ENCODE results near the gene GRID2.

Gene GRID2

GRCh38 chr4:92566269-92566668, 262.5 kb downstream of the GRID2 start:
- Mint-ChIP-seq H3K27me3 (ENCODE audit: low read depth) (no peaks in the 10 kb centered on the region), H3K36me3 (ENCODE audit: low read depth) (peaks cover 3% of the 10 kb centered on the region), H3K4me1 (no peaks in the 10 kb centered on the region), H3K4me3 (no peak overlapping the region), H3K27ac (no peak overlapping the region), H3K9me3 (peaks cover 30% of the 10 kb centered on the region)
- TF ChIP-seq CTCF (IDR thresholded peaks at IDR 0.05; ENCODE audit: unreplicated experiment in 3 of 3), result no peak

- Mint-ChIP-seq H3K27me3 (ENCODE audit: low read depth) (no peaks in the 10 kb centered on the region), H3K27ac (no peak overlapping the region), H3K36me3 (ENCODE audit: low read depth) (no peaks in the 10 kb centered on the region), H3K4me1 (no peaks in the 10 kb centered on the region), H3K9me3 (peaks cover 3% of the 10 kb centered on the region), H3K4me3 (no peak overlapping the region)
- TF ChIP-seq CTCF (IDR thresholded peaks at IDR 0.05; ENCODE audit: unreplicated experiment in 3 of 3), result no peak
These were observed 277.1 kb downstream of the GRID2 start for GRCh38 chr4:92580816-92581215.

- H3K27me3 Mint-ChIP-seq (ENCODE audit: low read depth), result no peaks in the 10 kb centered on the region
- H3K4me1 Mint-ChIP-seq, result peaks cover 5% of the 10 kb centered on the region
- no peaks in the 10 kb centered on the region for H3K36me3 Mint-ChIP-seq (ENCODE audit: low read depth)
- no peak for TF ChIP-seq CTCF (IDR thresholded peaks at IDR 0.05; ENCODE audit: unreplicated experiment in 3 of 3)
- H3K9me3 Mint-ChIP-seq, result no peaks in the 10 kb centered on the region
- no peak overlapping the region for H3K4me3 Mint-ChIP-seq
- H3K27ac Mint-ChIP-seq, result peak overlapping the region in 1 of 3 experiments; percentile 10
These were observed 295.3 kb downstream of the GRID2 start for GRCh38 chr4:92599044-92599443.

GRCh38 chr4:92600638-92601037, 296.9 kb downstream of the GRID2 start:
- Mint-ChIP-seq H3K36me3 (ENCODE audit: low read depth) (no peaks in the 10 kb centered on the region), H3K9me3 (no peaks in the 10 kb centered on the region), H3K4me3 (no peak overlapping the region), H3K4me1 (peaks cover 5% of the 10 kb centered on the region), H3K27ac (no peak overlapping the region), H3K27me3 (ENCODE audit: low read depth) (peaks cover 4% of the 10 kb centered on the region)
- no peak for TF ChIP-seq CTCF (IDR thresholded peaks at IDR 0.05; ENCODE audit: unreplicated experiment in 3 of 3)

GRCh38 chr4:92606227-92606626, 302.5 kb downstream of the GRID2 start:
- TF ChIP-seq CTCF (IDR thresholded peaks at IDR 0.05; ENCODE audit: unreplicated experiment in 3 of 3), result no peak
- Mint-ChIP-seq H3K36me3 (ENCODE audit: low read depth) (no peaks in the 10 kb centered on the region), H3K9me3 (no peaks in the 10 kb centered on the region), H3K4me3 (no peak overlapping the region), H3K27me3 (ENCODE audit: low read depth) (peaks cover 4% of the 10 kb centered on the region), H3K4me1 (no peaks in the 10 kb centered on the region), H3K27ac (no peak overlapping the region)

- TF ChIP-seq CTCF (IDR thresholded peaks at IDR 0.05; ENCODE audit: unreplicated experiment in 3 of 3), result no peak
- no peak overlapping the region for H3K27ac Mint-ChIP-seq
- no peaks in the 10 kb centered on the region for H3K9me3 Mint-ChIP-seq
- no peaks in the 10 kb centered on the region for H3K4me1 Mint-ChIP-seq
- no peaks in the 10 kb centered on the region for H3K36me3 Mint-ChIP-seq (ENCODE audit: low read depth)
- no peak overlapping the region for H3K4me3 Mint-ChIP-seq
- H3K27me3 Mint-ChIP-seq (ENCODE audit: low read depth), result no peaks in the 10 kb centered on the region
These were observed 311.3 kb downstream of the GRID2 start for GRCh38 chr4:92615049-92615448.

All from nephron (organoid).